Hepatocyte (in vitro differentiated cells): ENCODE data around the gene VPS9D1.

Experiments used
- CTCF ChIP-seq: fragments of 200-600 bp; sonication (generic); IDR thresholded peaks from 2 replicates; pipeline ENCODE4 v1.5.1; 2016; ENCODE audit warnings: antibody characterized with exemption, mild to moderate bottlenecking; ENCODE audit not compliant: poor library complexity
- EZH2 ChIP-seq: fragments of 200-600 bp; sonication (generic); IDR thresholded peaks from 2 replicates; pipeline ENCODE4 v1.6.1; 2016; ENCODE audit warnings: antibody characterized with exemption, mild to moderate bottlenecking, borderline replicate concordance

GRCh38 chr16:89695875-89696669 lies 24.6 kb downstream of the VPS9D1 start:
- no peak for TF ChIP-seq CTCF
- TF ChIP-seq EZH2: no peak
